ENCODE results near the gene PGBD5. TPM values are rescaled to one million over a fixed set of nuclear protein-coding genes. Genes with fewer than 3 reads are reported as not detected.
A peak's percentile ranks its signal among the peaks of the same experiment; 100 is the strongest.

Gene PGBD5
- total RNA-seq, 2 donors from 2014 or later: 2.6 to 4.3 TPM

DNA sequence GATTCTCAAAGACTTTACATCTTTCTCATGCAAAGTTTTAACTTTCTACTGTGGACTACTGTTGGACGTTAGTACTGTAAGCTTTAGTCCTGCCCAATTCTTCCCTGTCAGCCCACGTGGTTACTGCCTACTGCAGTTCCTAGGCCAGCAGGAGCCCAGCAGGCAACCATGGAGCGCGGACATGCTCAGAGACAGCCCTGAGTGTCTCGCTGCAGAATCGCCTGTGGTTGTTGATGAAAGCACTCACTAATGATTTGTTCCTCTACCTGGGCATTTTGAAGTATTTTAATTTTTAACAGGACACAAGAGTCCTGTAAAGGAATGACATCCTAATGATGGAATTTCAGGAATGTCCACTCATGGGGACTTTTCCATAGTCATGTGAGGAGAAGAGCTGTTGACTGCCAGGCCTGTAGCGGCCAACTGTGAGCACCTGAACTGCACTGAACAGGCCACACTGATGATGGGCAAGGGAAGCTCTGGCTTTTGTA lies 44.1 kb downstream of the PGBD5 start:
- Histone ChIP-seq H3K27ac (peak overlapping the region; percentile 68 to 80 (median 74)), H3K9me3 (no peaks in the 10 kb centered on the region)
- TF ChIP-seq, protein P1, sequence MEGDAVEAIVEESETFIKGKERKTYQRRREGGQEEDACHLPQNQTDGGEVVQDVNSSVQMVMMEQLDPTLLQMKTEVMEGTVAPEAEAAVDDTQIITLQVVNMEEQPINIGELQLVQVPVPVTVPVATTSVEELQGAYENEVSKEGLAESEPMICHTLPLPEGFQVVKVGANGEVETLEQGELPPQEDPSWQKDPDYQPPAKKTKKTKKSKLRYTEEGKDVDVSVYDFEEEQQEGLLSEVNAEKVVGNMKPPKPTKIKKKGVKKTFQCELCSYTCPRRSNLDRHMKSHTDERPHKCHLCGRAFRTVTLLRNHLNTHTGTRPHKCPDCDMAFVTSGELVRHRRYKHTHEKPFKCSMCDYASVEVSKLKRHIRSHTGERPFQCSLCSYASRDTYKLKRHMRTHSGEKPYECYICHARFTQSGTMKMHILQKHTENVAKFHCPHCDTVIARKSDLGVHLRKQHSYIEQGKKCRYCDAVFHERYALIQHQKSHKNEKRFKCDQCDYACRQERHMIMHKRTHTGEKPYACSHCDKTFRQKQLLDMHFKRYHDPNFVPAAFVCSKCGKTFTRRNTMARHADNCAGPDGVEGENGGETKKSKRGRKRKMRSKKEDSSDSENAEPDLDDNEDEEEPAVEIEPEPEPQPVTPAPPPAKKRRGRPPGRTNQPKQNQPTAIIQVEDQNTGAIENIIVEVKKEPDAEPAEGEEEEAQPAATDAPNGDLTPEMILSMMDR (IDR thresholded peaks at IDR 0.05): no peak
- TF ChIP-seq POLR2A (IDR thresholded peaks at IDR 0.05): peak in 2 of 3 donors; percentile 29 to 42

GRCh38 chr1:230381585-230381984 lies 44.5 kb downstream of the PGBD5 start:
- 40 to 49% methylated on average over 6 of the region's 6 CpGs for WGBS, 2 donors
- no peak overlapping the region for H3K4me3 ChIP-seq
- peaks cover 37% of the 10 kb centered on the region for H3K4me1 ChIP-seq
- H3K27me3 ChIP-seq: no peaks in the 10 kb centered on the region
- intact Hi-C loops (cut with DNase I): no loop called here
- no peak for DNase-seq
- no peaks in the 10 kb centered on the region for H3K36me3 ChIP-seq (replicated peaks in 1 of 2; ENCODE audit: insufficient read depth in 1 of 2, low read depth in 2 of 2)
- peak; percentile 3 for ATAC-seq
- peak overlapping the region; percentile 68 to 80 (median 74) for H3K27ac ChIP-seq
- no peaks in the 10 kb centered on the region for H3K9me3 ChIP-seq
- no peak for TF ChIP-seq POLR2A (IDR thresholded peaks at IDR 0.05)
- TF ChIP-seq, protein P1 (IDR thresholded peaks at IDR 0.05): no peak

More for the DNA sequence above, 44.1 kb downstream of the PGBD5 start:
- H3K4me1 ChIP-seq: peaks cover 36% of the 10 kb centered on the region
- no peaks in the 10 kb centered on the region for H3K27me3 ChIP-seq
- H3K4me3 ChIP-seq: no peak overlapping the region
- no peaks in the 10 kb centered on the region for H3K36me3 ChIP-seq (replicated peaks in 1 of 2; ENCODE audit: insufficient read depth in 1 of 2, low read depth in 2 of 2)
- intact Hi-C loops (cut with DNase I): no loop called here
- peak; percentile 78 for ATAC-seq
- DNase-seq: peak; percentile 33 to 59 (median 52)
- 52 to 65% methylated on average over 7 of the region's 7 CpGs for WGBS, 2 donors

DNA sequence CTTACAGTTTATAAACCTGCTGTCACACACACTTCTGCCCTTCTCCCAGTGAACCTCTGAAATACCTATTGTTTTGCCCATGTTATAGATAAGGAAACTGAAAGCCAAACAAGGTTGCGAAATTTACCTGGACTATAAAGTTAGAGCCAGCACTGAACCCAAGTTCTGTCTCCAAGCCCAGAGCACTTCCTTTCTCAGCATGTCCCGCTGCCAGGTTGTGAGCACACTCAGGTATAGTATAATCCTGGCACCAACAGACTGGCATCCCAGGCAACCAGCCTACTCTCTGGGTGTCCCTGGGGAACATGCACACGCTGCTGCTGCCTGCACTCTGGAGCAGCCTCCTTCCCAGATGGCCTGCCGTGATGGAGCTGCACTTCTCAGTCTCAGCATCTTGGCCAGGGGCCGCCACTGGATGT lies 45.1 kb downstream of the PGBD5 start:
- ATAC-seq (peak; percentile 80), DNase-seq (peak; percentile 67 to 89 (median 81))
- H3K36me3 ChIP-seq (replicated peaks in 1 of 2; ENCODE audit: insufficient read depth in 1 of 2, low read depth in 2 of 2): no peaks in the 10 kb centered on the region
- TF ChIP-seq, protein P1 (IDR thresholded peaks at IDR 0.05): no peak
- peak in 1 of 3 donors; percentile 29 for TF ChIP-seq POLR2A (IDR thresholded peaks at IDR 0.05)
- no peaks in the 10 kb centered on the region for H3K27me3 ChIP-seq
- H3K27ac ChIP-seq: peak overlapping the region; percentile 68 to 80 (median 74)
- H3K9me3 ChIP-seq: no peaks in the 10 kb centered on the region
- 35 to 40% methylated on average over 2 to 5 of the region's 5 CpGs for WGBS, 2 donors
- intact Hi-C loops (cut with DNase I): no loop called here
- H3K4me1 ChIP-seq: peaks cover 37% of the 10 kb centered on the region
- no peak overlapping the region for H3K4me3 ChIP-seq

GRCh38 chr1:230379928-230380327 lies 46.2 kb downstream of the PGBD5 start:
- ATAC-seq: no peak
- no peak overlapping the region for H3K4me3 ChIP-seq
- H3K36me3 ChIP-seq (replicated peaks in 1 of 2; ENCODE audit: insufficient read depth in 1 of 2, low read depth in 2 of 2): no peaks in the 10 kb centered on the region
- peak overlapping the region; percentile 60 to 80 (median 74) for H3K27ac ChIP-seq
- no peak for DNase-seq
- 43 to 65% methylated on average over 1 of the region's 1 CpG for WGBS, 2 donors
- no peaks in the 10 kb centered on the region for H3K9me3 ChIP-seq
- no peaks in the 10 kb centered on the region for H3K27me3 ChIP-seq
- intact Hi-C loops (cut with DNase I): no loop called here
- TF ChIP-seq, protein P1 (IDR thresholded peaks at IDR 0.05): no peak
- no peak for TF ChIP-seq POLR2A (IDR thresholded peaks at IDR 0.05)
- H3K4me1 ChIP-seq: peaks cover 44% of the 10 kb centered on the region

DNA sequence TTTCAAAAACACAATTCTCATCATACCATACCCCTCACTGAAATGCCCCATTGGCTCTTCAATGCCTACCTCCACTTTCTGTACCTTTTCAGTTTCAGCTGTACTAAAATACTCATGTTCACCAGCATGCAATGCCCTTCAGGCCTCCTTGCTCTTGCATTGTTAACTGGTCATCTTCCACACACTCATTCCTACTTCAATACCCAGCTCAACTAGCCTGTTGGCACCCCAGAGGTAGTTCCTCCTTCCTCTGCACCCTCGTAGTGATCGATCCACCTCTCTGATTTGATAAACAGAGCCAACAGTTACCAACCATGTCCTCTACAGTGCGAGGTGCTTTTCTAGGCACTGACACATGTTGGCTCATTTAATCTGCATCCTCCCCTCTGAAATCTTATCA lies 46.7 kb downstream of the PGBD5 start:
- intact Hi-C loops (cut with DNase I): no loop called here
- H3K27ac ChIP-seq: no peak overlapping the region
- no peak overlapping the region for H3K4me3 ChIP-seq
- no peaks in the 10 kb centered on the region for H3K27me3 ChIP-seq
- ATAC-seq (no peak), DNase-seq (no peak)
- no peaks in the 10 kb centered on the region for H3K36me3 ChIP-seq (replicated peaks in 1 of 2; ENCODE audit: insufficient read depth in 1 of 2, low read depth in 2 of 2)
- TF ChIP-seq, protein P1 (IDR thresholded peaks at IDR 0.05): no peak
- TF ChIP-seq POLR2A (IDR thresholded peaks at IDR 0.05): no peak
- H3K4me1 ChIP-seq: peaks cover 44% of the 10 kb centered on the region
- WGBS, 2 donors: 96 to 97% methylated on average over 3 of the region's 3 CpGs
- no peaks in the 10 kb centered on the region for H3K9me3 ChIP-seq
